ENCODE results near the gene YEATS2. TPM values are rescaled to one million over a fixed set of nuclear protein-coding genes. Genes with fewer than 3 reads are reported as not detected.
"Not testable (repeated sequence)": the region's sequence is repeated elsewhere in the genome, so short reads cannot be mapped to it uniquely, and the experiment has no call there.

Gene YEATS2
- total RNA-seq, 2 experiments from 2014 or later, result 68.2 to 77.2 TPM

DNA sequence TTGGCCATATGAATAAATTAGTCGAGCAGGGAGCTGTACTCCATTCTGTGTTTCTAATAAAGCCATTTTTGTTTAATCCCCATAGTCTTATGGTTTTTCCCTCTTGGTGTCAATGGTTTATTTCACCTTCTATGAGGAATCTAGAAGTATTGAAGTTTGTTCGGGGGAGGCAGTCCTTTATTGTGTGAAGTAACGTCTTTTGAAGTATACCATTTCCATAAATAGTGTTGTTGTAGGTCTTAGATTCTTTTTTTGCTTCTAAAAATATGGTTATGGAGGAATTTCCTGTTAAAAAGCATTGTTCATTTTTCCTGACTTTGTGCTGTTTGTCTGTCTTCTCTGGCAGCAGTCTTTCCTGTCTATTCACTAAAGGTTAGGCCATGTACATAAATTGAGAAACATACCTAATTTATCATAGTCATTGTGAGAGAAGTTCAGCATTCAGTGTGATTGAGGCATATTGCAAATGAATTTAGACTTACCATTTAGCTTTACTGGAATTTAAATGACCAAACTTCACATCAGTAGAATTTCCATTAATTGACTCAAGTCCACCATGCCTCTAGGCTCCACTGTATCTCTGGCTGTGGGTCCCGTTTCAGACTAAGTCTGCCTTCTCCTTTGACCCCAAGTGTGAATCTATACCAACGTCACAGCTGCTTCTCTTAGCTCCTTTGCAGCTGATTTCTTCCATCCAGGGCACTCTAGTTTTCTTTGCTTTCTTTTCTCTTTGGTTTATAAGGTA is 37.3 kb downstream of the YEATS2 start:
- TF ChIP-seq CTCF (conservative IDR thresholded peaks at IDR 0.05; ENCODE audit: low read length), result no peak
- TF ChIP-seq EZH2phosphoT487 (IDR thresholded peaks at IDR 0.05; ENCODE audit: borderline replicate concordance, low read depth, low read length), result no peak
- Histone ChIP-seq H3K4me1 (ENCODE audit: insufficient read depth, low read length, poor library complexity, severe bottlenecking) (no peaks in the 10 kb centered on the region), H3K27ac (ENCODE audit: low read depth, low read length, poor library complexity, severe bottlenecking) (no peak overlapping the region), H3K9me2 (ENCODE audit: insufficient read depth, low read length) (no peaks in the 10 kb centered on the region), H4K20me1 (ENCODE audit: insufficient read depth, low read length) (0 out of 2 replicates have a peak, but pooled peaks cover 4% of the 10 kb centered on the region), H3K9me3 (ENCODE audit: low read length) (no peaks in the 10 kb centered on the region), H2AFZ (ENCODE audit: low read length) (no peak overlapping the region), H3K4me2 (ENCODE audit: low read length) (no peak overlapping the region), H3K4me3 (ENCODE audit: low read depth, low read length, poor library complexity, severe bottlenecking) (no peak overlapping the region), H3K36me3 (ENCODE audit: insufficient read depth, low read length) (peaks cover 79% of the 10 kb centered on the region), H3K79me2 (ENCODE audit: insufficient read depth, low read depth, low read length) (no peaks in the 10 kb centered on the region)
- CTCF ChIA-PET (ENCODE audit: unreplicated experiment), result no interaction called here
- POLR2A ChIA-PET, result interaction anchor here (0.6 to 0.9 kb wide), 3 partner anchors 12 to 93 kb away, joined by 3 read pairs; no protein-coding TSS in a partner anchor
- BruUV-seq (replicated peaks), result TSS peak; percentile 6
- no peak for DNase-seq (ENCODE audit: low spot score)
- intact Hi-C loops (cut with micrococcal nuclease; ENCODE audit: unreplicated experiment), result no loop called here

- no peaks in the 10 kb centered on the region for H4K20me1 ChIP-seq (ENCODE audit: insufficient read depth, low read length)
- no peaks in the 10 kb centered on the region for H3K9me3 ChIP-seq (ENCODE audit: low read length)
- no peaks in the 10 kb centered on the region for H3K4me1 ChIP-seq (ENCODE audit: insufficient read depth, low read length, poor library complexity, severe bottlenecking)
- H2AFZ ChIP-seq (ENCODE audit: low read length), result no peak overlapping the region
- H3K36me3 ChIP-seq (ENCODE audit: insufficient read depth, low read length), result peaks cover 74% of the 10 kb centered on the region
- intact Hi-C loops (cut with micrococcal nuclease; ENCODE audit: unreplicated experiment), result no loop called here
- no peak overlapping the region for H3K4me2 ChIP-seq (ENCODE audit: low read length)
- no peaks in the 10 kb centered on the region for H3K9me2 ChIP-seq (ENCODE audit: insufficient read depth, low read length)
- no peaks in the 10 kb centered on the region for H3K79me2 ChIP-seq (ENCODE audit: insufficient read depth, low read depth, low read length)
- TF ChIP-seq EZH2phosphoT487 (IDR thresholded peaks at IDR 0.05; ENCODE audit: borderline replicate concordance, low read depth, low read length) (no peak), CTCF (conservative IDR thresholded peaks at IDR 0.05; ENCODE audit: low read length) (no peak)
- TSS peak; percentile 1 for BruUV-seq (replicated peaks)
- ChIA-PET CTCF (ENCODE audit: unreplicated experiment) (no interaction called here), POLR2A (interaction anchor here (1.2 kb wide), 1 partner anchor 42 kb away, joined by 3 read pairs; no protein-coding TSS in a partner anchor)
- no peak overlapping the region for H3K4me3 ChIP-seq (ENCODE audit: low read depth, low read length, poor library complexity, severe bottlenecking)
- H3K27ac ChIP-seq (ENCODE audit: low read depth, low read length, poor library complexity, severe bottlenecking), result no peak overlapping the region
- DNase-seq (ENCODE audit: low spot score), result no peak
These were observed 39.5 kb downstream of the YEATS2 start for GRCh38 chr3:183737116-183737515.

DNA sequence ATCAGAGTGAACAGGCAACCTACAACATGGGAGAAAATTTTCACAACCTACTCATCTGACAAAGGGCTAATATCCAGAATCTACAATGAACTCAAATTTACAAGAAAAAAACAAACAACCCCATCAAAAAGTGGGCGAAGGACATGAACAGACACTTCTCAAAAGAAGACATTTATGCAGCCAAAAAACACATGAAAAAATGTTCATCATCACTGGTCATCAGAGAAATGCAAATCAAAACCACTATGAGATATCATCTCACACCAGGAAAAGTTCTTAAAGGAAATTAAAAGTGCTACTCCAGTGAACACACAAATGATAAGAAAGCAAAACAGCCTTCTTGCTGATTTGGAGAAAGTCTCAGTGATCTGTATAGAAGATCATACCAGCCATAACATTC is 42.6 kb downstream of the YEATS2 start:
- H3K4me1 ChIP-seq (ENCODE audit: insufficient read depth, low read length, poor library complexity, severe bottlenecking); CTCF ChIA-PET (ENCODE audit: unreplicated experiment); H3K4me2 ChIP-seq (ENCODE audit: low read length); BruUV-seq (replicated peaks); intact Hi-C loops (cut with micrococcal nuclease; ENCODE audit: unreplicated experiment); H3K9me2 ChIP-seq (ENCODE audit: insufficient read depth, low read length); H2AFZ ChIP-seq (ENCODE audit: low read length); DNase-seq (ENCODE audit: low spot score); H4K20me1 ChIP-seq (ENCODE audit: insufficient read depth, low read length); H3K4me3 ChIP-seq (ENCODE audit: low read depth, low read length, poor library complexity, severe bottlenecking); H3K79me2 ChIP-seq (ENCODE audit: insufficient read depth, low read depth, low read length); H3K9me3 ChIP-seq (ENCODE audit: low read length); H3K27ac ChIP-seq (ENCODE audit: low read depth, low read length, poor library complexity, severe bottlenecking): not testable (repeated sequence)
- POLR2A ChIA-PET, result interaction anchor here (0.7 to 0.8 kb wide), 2 partner anchors 12 to 288 kb away, joined by 3 read pairs; no protein-coding TSS in a partner anchor
- peaks cover 77% of the 10 kb centered on the region for H3K36me3 ChIP-seq (ENCODE audit: insufficient read depth, low read length)

All from OCI-LY7 (cell line).